Tibial nerve (tissue), 3 donors: ENCODE data around the gene GDAP1L1.

Experiments
- CTCF ChIP-seq, 5 experiments: fragments of 200-600 bp in 3 of 5; fragments of 450-650 bp in 2 of 5; sonication (generic) in 3 of 5; IDR thresholded peaks; one replicate each; pipeline ENCODE4 v1.5.1; 2016 to 2019; ENCODE audit warnings: antibody characterized with exemption in 5 of 5, mild to moderate bottlenecking in 3 of 5, moderate library complexity in 2 of 5
- POLR2A ChIP-seq, 2 donors: fragments of 450-650 bp; IDR thresholded peaks; one replicate each; pipeline ENCODE4 v1.6.1; 2017; ENCODE audit warnings: antibody characterized with exemption in 2 of 2, mild to moderate bottlenecking in 2 of 2, moderate library complexity in 2 of 2

GRCh38 chr20:44222027-44222426 is 25.1 kb upstream of the GDAP1L1 start:
- TF ChIP-seq CTCF (IDR thresholded peaks at IDR 0.05) (no peak), POLR2A (IDR thresholded peaks at IDR 0.05) (no peak)
